Peyer's patch (tissue), 4 donors: ENCODE results near the gene EXTL1. TPM values are rescaled to one million over a fixed set of nuclear protein-coding genes. Genes with fewer than 3 reads are reported as not detected.

Experiments
- DNase-seq, 3 donors: peaks; one replicate each; pipeline ENCODE4 v3.0.0-alpha.2; 2017 to 2019
- H3K27ac ChIP-seq, 4 donors: fragments of 200-600 bp; sonication (generic); one replicate each; pipeline ENCODE4 v1.5.1; 2016 to 2019
- H3K27me3 ChIP-seq, 2 donors: fragments of 200-600 bp; sonication (generic); one replicate each; pipeline ENCODE4 v1.5.1; 2019
- H3K36me3 ChIP-seq, 3 donors: fragments of 200-600 bp; sonication (generic); one replicate each; pipeline ENCODE4 v1.5.1; 2016 to 2019
- H3K4me1 ChIP-seq, 4 donors: fragments of 200-600 bp; sonication (generic); one replicate each; pipeline ENCODE4 v1.5.1; 2016 to 2019
- H3K4me3 ChIP-seq, 4 donors: fragments of 200-600 bp; sonication (generic); 1 replicate in 3 of 4; 2 replicates in 1 of 4; pipeline ENCODE4 v1.5.1; 2016 to 2019; ENCODE audit warnings: mild to moderate bottlenecking in 1 of 4
- H3K9me3 ChIP-seq, 4 donors: fragments of 200-600 bp; sonication (generic); one replicate each; pipeline ENCODE4 v1.5.1; 2016 to 2019; ENCODE audit warnings: mild to moderate bottlenecking in 1 of 4
- CTCF ChIP-seq, 6 experiments: fragments of 450-650 bp in 4 of 6; fragments of 200-600 bp in 2 of 6; sonication (generic) in 1 of 6; IDR thresholded peaks; one replicate each; pipeline ENCODE4 v1.5.1; 2017 to 2019; ENCODE audit warnings: antibody characterized with exemption in 6 of 6, mild to moderate bottlenecking in 3 of 6, moderate library complexity in 1 of 6
- POLR2A ChIP-seq, 2 donors: fragments of 450-650 bp; IDR thresholded peaks; one replicate each; pipeline ENCODE4 v1.5.1; 2017; ENCODE audit warnings: antibody characterized with exemption in 2 of 2, mild to moderate bottlenecking in 2 of 2, moderate library complexity in 2 of 2
- small RNA-seq, 2 donors: library from RNA; depleted of rRNA; stranded (forward); fragments of <200 nt; gene quantifications; one replicate each; pipeline ENCODE3, GENCODE V24; 2016
- total RNA-seq, 4 donors: library from RNA; depleted of rRNA; stranded (reverse); fragments of >200 nt; gene quantifications; one replicate each; pipeline ENCODE4 v1.1.0, GENCODE V29; 2016

The EXTL1 gene
- total RNA-seq, 4 donors from 2014 or later = not detected

- no peaks in the 10 kb centered on the region for H3K27me3 ChIP-seq
- no peaks in the 10 kb centered on the region for H3K9me3 ChIP-seq
- H3K4me3 ChIP-seq = no peak overlapping the region
- TF ChIP-seq CTCF (IDR thresholded peaks at IDR 0.05) = no peak
- no peak for TF ChIP-seq POLR2A (IDR thresholded peaks at IDR 0.05)
- DNase-seq = no peak
- no peak overlapping the region for H3K27ac ChIP-seq
- H3K36me3 ChIP-seq = no peaks in the 10 kb centered on the region
- H3K4me1 ChIP-seq = no peaks in the 10 kb centered on the region
Observed at GRCh38 chr1:26082020-26082350, 60.4 kb downstream of the EXTL1 start.

DNA sequence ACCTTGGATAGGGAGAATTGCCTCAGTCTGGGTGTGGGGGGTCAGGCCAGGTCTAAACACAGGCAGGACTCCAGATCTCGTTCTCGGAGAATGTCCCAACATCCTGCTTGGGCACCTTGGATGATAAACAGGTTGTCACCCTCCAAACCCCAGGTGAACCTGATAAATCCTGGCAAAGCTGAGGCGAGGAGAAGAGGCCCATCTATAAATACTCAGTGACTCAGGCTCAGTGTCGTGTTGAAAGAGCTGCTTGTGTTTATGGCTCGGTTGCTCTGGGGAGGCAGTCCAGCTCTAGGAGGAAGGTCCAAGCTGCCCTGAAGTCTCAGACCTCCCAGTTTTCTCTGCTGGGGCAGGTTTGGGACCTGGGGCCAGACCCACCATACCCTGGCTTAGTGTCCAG lies 61.6 kb downstream of the EXTL1 start:
- Histone ChIP-seq H3K9me3 (no peaks in the 10 kb centered on the region), H3K4me1 (no peaks in the 10 kb centered on the region), H3K36me3 (no peaks in the 10 kb centered on the region), H3K27me3 (no peaks in the 10 kb centered on the region), H3K4me3 (no peak overlapping the region), H3K27ac (no peak overlapping the region)
- DNase-seq = peak in 1 of 3 donors; percentile 55
- TF ChIP-seq CTCF (IDR thresholded peaks at IDR 0.05) (no peak), POLR2A (IDR thresholded peaks at IDR 0.05) (no peak)

GRCh38 chr1:26084091-26084561 lies 62.6 kb downstream of the EXTL1 start:
- TF ChIP-seq CTCF (IDR thresholded peaks at IDR 0.05) (no peak), POLR2A (IDR thresholded peaks at IDR 0.05) (no peak)
- H3K4me3 ChIP-seq = no peak overlapping the region
- no peaks in the 10 kb centered on the region for H3K9me3 ChIP-seq
- H3K27ac ChIP-seq = no peak overlapping the region
- H3K4me1 ChIP-seq = no peaks in the 10 kb centered on the region
- DNase-seq = no peak
- H3K36me3 ChIP-seq = no peaks in the 10 kb centered on the region
- H3K27me3 ChIP-seq = no peaks in the 10 kb centered on the region

GRCh38 chr1:26084844-26085243 lies 63.3 kb downstream of the EXTL1 start:
- Histone ChIP-seq H3K9me3 (no peaks in the 10 kb centered on the region), H3K4me1 (no peaks in the 10 kb centered on the region), H3K36me3 (no peaks in the 10 kb centered on the region), H3K27ac (no peak overlapping the region), H3K27me3 (no peaks in the 10 kb centered on the region), H3K4me3 (no peak overlapping the region)
- DNase-seq = no peak
- TF ChIP-seq POLR2A (IDR thresholded peaks at IDR 0.05) = no peak
- TF ChIP-seq CTCF (IDR thresholded peaks at IDR 0.05) = no peak

Small RNA genes within 50 kb of the gene (small RNA-seq; reads per million reads assigned to genes)
- gene RF00283 (0 reads per million in 2 donors), gene RF00492 (0 reads per million in 2 donors)

Other genes with a start within 250 kb of the EXTL1 start
- 10 to 100 TPM; 16.1 to 30.1 (median 22.0) TPM for gene SELENON, start 221.6 kb upstream of the EXTL1 start, total RNA-seq
- 100 to 1,000 TPM; 122 to 173 (median 131) TPM for gene MTFR1L, start 201.8 kb upstream of the EXTL1 start, total RNA-seq
- 1 to 10 TPM in 1 of 4 donors, under 1 TPM in 1, not detected in 2; 0.95 to 1.6 TPM for gene AUNIP, start 162.3 kb upstream of the EXTL1 start, total RNA-seq
- gene PAQR7, start 146.1 kb upstream of the EXTL1 start, total RNA-seq = 10 to 100 TPM in 1 of 4 donors, 1 to 10 TPM in 3; 6.7 to 12.1 (median 7.8) TPM
- 10 to 100 TPM; 21.2 to 62.7 (median 26.8) TPM for gene STMN1, start 115.4 kb upstream of the EXTL1 start, total RNA-seq
- gene PAFAH2, start 23.7 kb upstream of the EXTL1 start, total RNA-seq = 10 to 100 TPM; 15.7 to 57.8 (median 48.4) TPM
- 10 to 100 TPM in 1 of 4 donors, 1 to 10 TPM in 1, under 1 TPM in 1, not detected in 1; 0.18 to 13.2 (median 1.7) TPM for gene SLC30A2, start 24.3 kb downstream of the EXTL1 start, total RNA-seq
- gene TRIM63, start 45.9 kb downstream of the EXTL1 start, total RNA-seq = under 1 TPM in 2 of 4 donors, not detected in 2; 0.53 to 0.95 TPM
- 10 to 100 TPM in 3 of 4 donors, 1 to 10 TPM in 1; 8.3 to 13.2 (median 12.4) TPM for gene PDIK1L, start 90.0 kb downstream of the EXTL1 start, total RNA-seq
- 1 to 10 TPM in 3 of 4 donors, not detected in 1; 1.3 to 6.6 (median 1.3) TPM for gene FAM110D, start 137.3 kb downstream of the EXTL1 start, total RNA-seq
- gene C1orf232, start 147.2 kb downstream of the EXTL1 start, total RNA-seq = not detected
- gene ZNF593, start 148.1 kb downstream of the EXTL1 start, total RNA-seq = 10 to 100 TPM; 11.7 to 19.5 (median 15.5) TPM
- gene ZNF593OS, start 150.1 kb downstream of the EXTL1 start, total RNA-seq = not detected
- gene CNKSR1, start 155.7 kb downstream of the EXTL1 start, total RNA-seq = 100 to 1,000 TPM in 2 of 4 donors, 10 to 100 TPM in 2; 28.9 to 160 (median 105) TPM
- not detected for gene CATSPER4, start 168.8 kb downstream of the EXTL1 start, total RNA-seq
- gene CEP85, start 212.4 kb downstream of the EXTL1 start, total RNA-seq = 10 to 100 TPM; 11.0 to 32.2 (median 12.9) TPM